Heart left ventricle (tissue), 16 donors: ENCODE measurements around the gene SPSB1. TPM values are rescaled to one million over a fixed set of nuclear protein-coding genes. Genes with fewer than 3 reads are reported as not detected.
A peak's percentile ranks its signal among the peaks of the same experiment; 100 is the strongest.

ENCODE experiments used
- ATAC-seq, 4 donors: fragments of 200-7000 bp; cut with Tn5 transposase; one replicate each; pipeline ENCODE4 v1.9.1; 2020 to 2022; ENCODE audit warnings: moderate library complexity in 4 of 4, mild to moderate bottlenecking in 3 of 4, moderate number of reproducible peaks in 1 of 4
- DNase-seq, 5 donors: peaks; one replicate each; pipeline ENCODE4 v3.0.0-alpha.2; 2020
- H3K27ac ChIP-seq, 12 donors: fragments of 200-600 bp; sonication (generic) in 4 of 12; one replicate each; pipeline versions ENCODE4 v1.5.0 to v1.8.0; 2016 to 2022; ENCODE audit warnings: mild to moderate bottlenecking in 2 of 12
- H3K27me3 ChIP-seq, 9 donors: fragments of 200-600 bp; sonication (generic) in 2 of 9; one replicate each; pipeline versions ENCODE4 v1.5.1 to v1.8.0; 2016 to 2022; ENCODE audit warnings: mild to moderate bottlenecking in 3 of 9
- H3K36me3 ChIP-seq, 9 donors: fragments of 200-600 bp; sonication (generic) in 2 of 9; one replicate each; pipeline versions ENCODE4 v1.5.0 to v1.8.0; 2018 to 2022; ENCODE audit warnings: mild to moderate bottlenecking in 2 of 9
- H3K4me1 ChIP-seq, 12 donors: fragments of 200-600 bp; sonication (generic) in 4 of 12; one replicate each; pipeline versions ENCODE4 v1.5.0 to v1.8.0; 2016 to 2022; ENCODE audit warnings: mild to moderate bottlenecking in 3 of 12
- H3K4me3 ChIP-seq, 12 donors: fragments of 200-600 bp; sonication (generic) in 4 of 12; one replicate each; pipeline versions ENCODE4 v1.5.0 to v1.8.0; 2017 to 2022; ENCODE audit warnings: mild to moderate bottlenecking in 9 of 12, moderate library complexity in 4 of 12
- H3K9me3 ChIP-seq, 12 donors: fragments of 200-600 bp; sonication (generic) in 4 of 12; one replicate each; pipeline versions ENCODE4 v1.5.0 to v1.8.0; 2016 to 2022; ENCODE audit warnings: mild to moderate bottlenecking in 1 of 12
- POLR2A ChIP-seq, 2 donors: fragments of 450-650 bp; IDR thresholded peaks; one replicate each; pipeline ENCODE4 v1.6.1; 2017; ENCODE audit warnings: antibody characterized with exemption in 2 of 2, mild to moderate bottlenecking in 2 of 2, moderate library complexity in 2 of 2
- WGBS, 4 donors: extraction: QIAGEN DNeasy Blood & Tissue Kit in 2 of 4; methylation state at CpG; one replicate each; pipeline versions ENCODE4 v1.1.5 to v1.1.7; 2013 to 2018; 5-methylcytosine and 5-hydroxymethylcytosine counted together
- intact Hi-C, 10 donors: fragments of 100-400 bp; cut with DNase I; formaldehyde crosslinking; loops; one replicate each; pipeline versions ENCODE4 v1.11.1 to v1.14.2; 2022
- polyA plus RNA-seq, 2 donors: library from polyadenylated mRNA; stranded (reverse); fragments of 200-250 nt; gene quantifications; one replicate each; pipeline ENCODE4 v1.2.3, GENCODE V29; 2013
- total RNA-seq, 9 donors: library from RNA; depleted of rRNA in 2 of 9; stranded (reverse); fragments of >200 nt in 2 of 9; fragmentation: NEBNext Ultra II Directional in 3 of 9; extraction: Animal tissue kit (Norgen Biotek cat#: 25700) in 3 of 9; gene quantifications; one replicate each; pipeline versions ENCODE4 v1.1.0 to v1.2.4, GENCODE V29; 2016 to 2023
- TF ChIP-seq, protein P1 (sequence below), 12 donors: fragments of 200-600 bp; sonication (generic) in 4 of 12; IDR thresholded peaks; one replicate each; pipeline versions ENCODE4 v1.5.0 to v1.8.0; 2018 to 2022; ENCODE audit warnings: antibody characterized with exemption in 12 of 12, mild to moderate bottlenecking in 5 of 12
- donor health status: ischemic (EF 13 %, LVEDD 7.1; RV severe dilation, severe dysfunction).
- donor health status: healthy with polysubstance abuse.
- donor health status: DM: no; HTN: yes; CAD: no.
- donor health status: DM: no; HTN: no; CAD: no.
- donor health status: ischemic (EF 25% LVEDD 6.9; RV normal size, moderate dysfunction).
- donor health status: ischemic (EF 25% LVEDD 5.7; RV mildly dilated, moderate dysfunction).
- donor health status: healthy.
- donor health status: DM: yes; HTN: yes; CAD: no.
- donor health status: ischemic (EF 35%, LVEDD 5.7; RV mildly dilated, moderate dysfunction).
- donor health status: nonischemic (EF 11% LVEDD 7.7; RV severe dilation, severe dysfunction).
- donor health status: DM: yes; HTN: yes; CAD: no.
- donor health status: PGD.
- donor health status: ischemic (EF 29% LVEDD 5.4; RV normal size, mild dysfunction).
- donor health status: nonischemic (EF 23%, LVEDD 6.1; RV moderate dilation, normal function).

Gene SPSB1
- total and polyA plus RNA-seq, 11 donors, result 7.0 to 27.2 (median 9.2) TPM

DNA sequence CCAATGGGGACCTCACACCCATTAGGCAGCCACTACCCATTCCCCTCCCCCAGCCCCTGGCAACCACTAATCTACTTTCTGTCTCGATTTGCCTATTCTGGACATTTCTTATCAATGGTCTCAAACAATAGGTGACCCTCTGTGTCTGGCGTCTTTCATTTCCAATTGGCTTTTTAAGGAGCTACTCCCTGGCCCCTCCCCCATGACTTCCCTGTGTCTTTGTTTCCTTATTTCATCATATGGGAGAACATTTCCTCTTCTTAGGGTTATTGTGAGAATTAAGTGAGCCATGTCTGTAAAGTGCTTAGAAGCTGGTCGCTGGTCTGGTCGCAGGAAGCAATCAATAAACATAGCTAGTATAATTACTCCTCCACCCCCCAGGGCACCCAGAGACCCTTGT lies 80.9 kb downstream of the SPSB1 start:
- intact Hi-C loops, result loop anchor here in 2 of 10 donors (5.0 to 10.0 kb wide), 2 partner anchors 81 kb away; partner anchors contain the start of gene SPSB1 (in 1 of the 2)
- H3K27ac ChIP-seq, result peak overlapping the region in 1 of 12 donors; percentile 84
- H3K36me3 ChIP-seq, result peaks cover 0 to 7% (median 2%) of the 10 kb centered on the region in 9 donors
- ATAC-seq, result no peak
- no peaks in the 10 kb centered on the region for H3K9me3 ChIP-seq
- H3K27me3 ChIP-seq, result no peaks in the 10 kb centered on the region
- 57 to 79% (median 69%) methylated on average over 4 of the region's 4 CpGs for WGBS, 4 donors
- H3K4me1 ChIP-seq, result peaks cover 0 to 54% (median 24%) of the 10 kb centered on the region in 12 donors
- TF ChIP-seq, protein P1, sequence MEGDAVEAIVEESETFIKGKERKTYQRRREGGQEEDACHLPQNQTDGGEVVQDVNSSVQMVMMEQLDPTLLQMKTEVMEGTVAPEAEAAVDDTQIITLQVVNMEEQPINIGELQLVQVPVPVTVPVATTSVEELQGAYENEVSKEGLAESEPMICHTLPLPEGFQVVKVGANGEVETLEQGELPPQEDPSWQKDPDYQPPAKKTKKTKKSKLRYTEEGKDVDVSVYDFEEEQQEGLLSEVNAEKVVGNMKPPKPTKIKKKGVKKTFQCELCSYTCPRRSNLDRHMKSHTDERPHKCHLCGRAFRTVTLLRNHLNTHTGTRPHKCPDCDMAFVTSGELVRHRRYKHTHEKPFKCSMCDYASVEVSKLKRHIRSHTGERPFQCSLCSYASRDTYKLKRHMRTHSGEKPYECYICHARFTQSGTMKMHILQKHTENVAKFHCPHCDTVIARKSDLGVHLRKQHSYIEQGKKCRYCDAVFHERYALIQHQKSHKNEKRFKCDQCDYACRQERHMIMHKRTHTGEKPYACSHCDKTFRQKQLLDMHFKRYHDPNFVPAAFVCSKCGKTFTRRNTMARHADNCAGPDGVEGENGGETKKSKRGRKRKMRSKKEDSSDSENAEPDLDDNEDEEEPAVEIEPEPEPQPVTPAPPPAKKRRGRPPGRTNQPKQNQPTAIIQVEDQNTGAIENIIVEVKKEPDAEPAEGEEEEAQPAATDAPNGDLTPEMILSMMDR (IDR thresholded peaks at IDR 0.05), result no peak
- TF ChIP-seq POLR2A (IDR thresholded peaks at IDR 0.05), result no peak
- H3K4me3 ChIP-seq, result no peak overlapping the region
- no peak for DNase-seq

DNA sequence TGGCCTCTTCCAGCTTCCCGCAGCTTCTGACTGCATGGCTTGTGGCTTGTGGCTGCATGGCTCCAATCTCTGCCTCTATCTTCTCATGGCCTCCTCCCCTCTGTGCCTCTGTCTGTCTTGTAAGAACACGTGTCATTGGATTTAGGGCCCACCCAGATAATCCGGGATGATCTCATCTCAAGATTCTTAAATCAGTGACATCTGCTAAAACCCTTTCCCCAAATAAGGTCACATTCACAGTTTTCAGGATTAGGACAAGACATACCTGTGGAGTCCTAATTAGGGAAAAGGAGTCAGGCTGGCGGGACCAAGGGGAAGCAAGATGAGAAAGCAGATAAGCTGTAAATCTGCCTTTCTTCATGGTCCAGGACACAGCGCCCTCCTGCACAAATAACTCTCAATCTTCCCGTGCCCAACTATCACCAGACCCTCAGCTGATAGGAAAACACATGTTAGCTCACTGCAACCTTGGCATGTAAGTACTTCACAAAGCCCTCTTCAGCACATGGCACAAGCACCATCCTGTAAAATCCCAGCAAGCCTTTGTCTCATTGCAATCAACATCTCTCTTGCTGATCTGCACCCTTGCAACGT lies 82.2 kb downstream of the SPSB1 start:
- 78 to 83% (median 81%) methylated on average over 7 of the region's 7 CpGs for WGBS, 4 donors
- H3K4me1 ChIP-seq, result peaks cover 0 to 54% (median 24%) of the 10 kb centered on the region in 12 donors
- intact Hi-C loops, result loop anchor here in 3 of 10 donors (5.0 to 10.0 kb wide), 3 partner anchors 68 to 83 kb away; partner anchors contain the start of gene SPSB1 (in 2 of the 3)

DNA sequence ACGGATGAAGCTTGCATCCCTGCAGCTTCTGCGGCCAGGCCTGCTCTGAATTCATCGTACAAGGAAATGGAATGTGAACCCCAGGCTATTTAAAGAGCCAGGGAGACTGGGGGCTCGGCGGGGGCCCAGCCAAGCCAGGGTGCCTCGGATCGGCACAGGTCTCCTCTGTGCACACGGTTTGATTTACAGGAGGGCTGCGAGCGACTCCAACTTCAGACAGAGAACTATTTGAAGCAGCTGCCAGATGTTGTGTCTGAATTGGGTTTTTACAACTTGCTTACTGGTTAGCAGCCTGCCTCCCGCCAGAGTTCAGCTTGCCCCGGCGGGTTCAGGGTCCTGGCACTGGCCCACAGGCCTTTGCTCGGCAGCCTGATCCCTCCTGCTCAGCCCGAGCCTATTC lies 83.2 kb downstream of the SPSB1 start:
- TF ChIP-seq, protein P1 (IDR thresholded peaks at IDR 0.05), result no peak
- TF ChIP-seq POLR2A (IDR thresholded peaks at IDR 0.05), result no peak
- H3K27me3 ChIP-seq, result no peaks in the 10 kb centered on the region
- H3K36me3 ChIP-seq, result no peaks in the 10 kb centered on the region
- peaks cover 0 to 52% (median 24%) of the 10 kb centered on the region in 12 donors for H3K4me1 ChIP-seq
- H3K4me3 ChIP-seq, result no peak overlapping the region
- peak in 1 of 5 donors; percentile 61 for DNase-seq
- intact Hi-C loops, result loop anchor here in 2 of 10 donors (5.0 to 10.0 kb wide), 3 partner anchors 69 to 84 kb away; partner anchors contain the start of gene SPSB1 (in 1 of the 2)
- H3K9me3 ChIP-seq, result no peaks in the 10 kb centered on the region
- H3K27ac ChIP-seq, result peak overlapping the region in 10 of 12 donors; percentile 2 to 84 (median 66)
- 33 to 57% (median 47%) methylated on average over 1 to 15 of the region's 15 CpGs for WGBS, 4 donors
- peak in 2 of 4 donors; percentile 13 to 34 for ATAC-seq

More for the DNA sequence above, 82.2 kb downstream of the SPSB1 start:
- TF ChIP-seq, protein P1 (IDR thresholded peaks at IDR 0.05), result no peak
- TF ChIP-seq POLR2A (IDR thresholded peaks at IDR 0.05), result no peak
- H3K27me3 ChIP-seq, result no peaks in the 10 kb centered on the region
- no peak for DNase-seq
- no peak overlapping the region for H3K4me3 ChIP-seq
- no peaks in the 10 kb centered on the region for H3K36me3 ChIP-seq
- H3K27ac ChIP-seq, result peak overlapping the region in 2 of 12 donors; percentile 75 to 84
- no peaks in the 10 kb centered on the region for H3K9me3 ChIP-seq
- no peak for ATAC-seq

DNA sequence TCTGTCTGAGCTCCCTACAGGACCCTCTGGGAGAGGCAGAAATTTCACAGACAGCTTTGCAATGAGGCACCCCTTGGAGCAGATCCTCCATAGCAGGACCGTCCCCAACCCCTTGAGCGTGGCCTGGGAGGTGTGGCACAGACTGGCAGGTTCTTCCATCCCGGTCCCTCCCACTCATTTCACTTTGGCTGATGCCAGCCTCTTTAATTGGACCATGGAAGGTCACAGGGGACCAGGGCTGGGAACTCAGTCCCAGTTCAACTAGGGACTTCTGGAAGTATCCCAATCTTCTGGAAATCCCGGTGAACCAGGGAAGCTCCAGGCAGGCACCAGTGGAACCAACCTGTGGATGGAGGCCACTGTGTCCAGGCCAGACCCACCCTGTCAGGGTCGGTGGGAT lies 83.7 kb downstream of the SPSB1 start:
- WGBS, 4 donors, result 40 to 81% (median 73%) methylated on average over 2 to 5 of the region's 5 CpGs
- H3K4me1 ChIP-seq, result peaks cover 0 to 47% (median 22%) of the 10 kb centered on the region in 12 donors
- no peaks in the 10 kb centered on the region for H3K27me3 ChIP-seq
- no peaks in the 10 kb centered on the region for H3K9me3 ChIP-seq
- DNase-seq (no peak), ATAC-seq (peak in 2 of 4 donors; percentile 5 to 10)
- intact Hi-C loops, result loop anchor here in 2 of 10 donors (5.0 to 10.0 kb wide), 3 partner anchors 69 to 84 kb away; partner anchors contain the start of gene SPSB1 (in 1 of the 2)
- H3K36me3 ChIP-seq, result no peaks in the 10 kb centered on the region
- H3K4me3 ChIP-seq, result no peak overlapping the region
- no peak for TF ChIP-seq POLR2A (IDR thresholded peaks at IDR 0.05)
- TF ChIP-seq, protein P1 (IDR thresholded peaks at IDR 0.05), result no peak
- H3K27ac ChIP-seq, result peak overlapping the region in 10 of 12 donors; percentile 2 to 84 (median 66)
